Cardiac fibroblast (primary cell): ENCODE data around the gene BZW1.
A peak's percentile ranks its signal among the peaks of the same experiment; 100 is the strongest.

Source experiments
- DNase-seq, 2 donors: peaks; one replicate each; pipeline versions ENCODE4 v3.0.0 to v3.0.0-alpha.2; 2010; ENCODE audit warnings: low read depth in 2 of 2
- H3K4me3 ChIP-seq, 2 donors: replicated peaks in 1 of 2; 1 replicate in 1 of 2; 2 replicates in 1 of 2; pipeline ENCODE4 v1.5.1; 2011; ENCODE audit warnings: low read depth in 2 of 2, low read length in 2 of 2, mild to moderate bottlenecking in 2 of 2, moderate library complexity in 1 of 2
- CTCF ChIP-seq: IDR thresholded peaks from one replicate; pipeline ENCODE4 v1.5.1; 2011; ENCODE audit warnings: low read depth, mild to moderate bottlenecking, low read length, inconsistent platforms

BZW1 gene

DNA sequence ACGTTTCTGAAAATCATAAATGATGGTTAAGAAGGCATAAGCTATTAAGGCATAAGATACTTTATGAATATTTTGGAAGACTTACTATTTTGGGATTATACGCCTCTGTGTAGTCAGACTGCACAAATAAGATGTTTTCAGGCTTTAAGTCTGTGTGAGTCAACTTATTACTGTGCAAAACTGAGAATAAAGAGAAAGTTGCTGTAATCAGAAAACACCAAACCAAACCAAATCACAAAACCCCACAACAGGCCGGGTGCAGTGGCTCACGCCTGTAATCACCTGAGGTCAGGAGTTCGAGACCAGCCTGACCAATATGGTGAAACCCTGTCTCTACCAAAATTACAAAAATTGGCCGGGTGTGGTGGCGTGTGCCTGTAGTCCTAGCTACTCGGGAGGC is 45.1 kb downstream of the BZW1 start:
- no peak overlapping the region for H3K4me3 ChIP-seq
- no peak for DNase-seq
- no peak for TF ChIP-seq CTCF

DNA sequence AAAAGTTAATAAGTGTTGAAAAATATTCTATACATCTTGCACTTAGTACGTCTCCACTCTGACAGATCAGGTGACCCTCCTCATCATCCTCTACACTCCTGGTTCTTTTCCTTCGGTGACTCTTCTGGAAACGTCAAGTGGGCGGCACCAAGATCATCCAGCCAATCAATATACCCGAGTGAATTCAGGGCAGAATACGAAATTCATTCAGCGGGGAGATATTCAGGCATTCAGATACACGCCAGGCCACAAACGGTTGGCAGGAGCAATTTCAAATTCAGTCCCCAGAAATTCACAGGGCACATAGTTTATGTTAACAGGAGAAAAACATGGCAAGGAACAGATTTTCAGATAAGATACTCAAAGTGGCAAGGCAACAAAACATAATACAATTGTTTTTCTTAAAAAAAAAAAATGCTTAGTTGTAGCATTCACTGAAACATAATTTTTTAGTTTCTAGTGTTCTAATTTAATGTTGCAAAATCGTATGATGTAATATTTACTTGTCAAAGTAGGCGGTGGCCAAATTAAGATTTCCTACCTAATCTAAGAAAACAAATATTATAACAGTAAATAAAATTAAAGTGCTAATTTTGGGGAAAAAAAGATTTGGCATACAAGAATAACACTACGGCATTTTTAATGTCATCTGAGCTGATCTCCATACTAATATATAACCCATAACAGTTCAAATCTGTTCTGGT is 48.5 kb downstream of the BZW1 start:
- no peak for TF ChIP-seq CTCF
- peak; percentile 48 to 74 for DNase-seq
- peak overlapping the region in 1 of 2 donors; percentile 13 for H3K4me3 ChIP-seq

- DNase-seq = no peak
- no peak for TF ChIP-seq CTCF
- H3K4me3 ChIP-seq = peak overlapping the region; percentile 93 to 99
Observed at GRCh38 chr2:200861617-200862155, 50.0 kb downstream of the BZW1 start.

DNA sequence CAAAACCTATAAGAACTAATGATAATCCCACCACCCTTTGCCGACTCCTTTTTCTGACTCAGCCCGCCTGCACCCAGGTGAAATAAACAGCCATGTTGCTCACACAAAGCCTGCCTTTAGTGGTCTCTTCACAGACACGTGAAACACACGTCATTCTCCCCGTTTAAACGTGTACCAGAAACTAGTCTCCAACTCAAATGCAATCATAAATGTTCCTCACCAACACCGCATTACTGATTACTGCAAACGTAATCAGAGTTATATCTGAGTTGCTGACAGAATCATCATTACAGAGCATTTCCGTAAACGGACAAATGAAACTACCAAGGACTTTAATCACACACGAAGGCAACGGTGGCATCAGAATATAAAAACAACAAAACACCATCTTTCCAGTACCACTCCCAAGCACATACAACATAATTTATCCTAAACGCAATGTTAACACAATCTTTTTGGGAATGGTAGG is 50.9 kb downstream of the BZW1 start:
- no peak for TF ChIP-seq CTCF
- peak; percentile 61 to 73 for DNase-seq
- H3K4me3 ChIP-seq = peak overlapping the region; percentile 93 to 99

DNA sequence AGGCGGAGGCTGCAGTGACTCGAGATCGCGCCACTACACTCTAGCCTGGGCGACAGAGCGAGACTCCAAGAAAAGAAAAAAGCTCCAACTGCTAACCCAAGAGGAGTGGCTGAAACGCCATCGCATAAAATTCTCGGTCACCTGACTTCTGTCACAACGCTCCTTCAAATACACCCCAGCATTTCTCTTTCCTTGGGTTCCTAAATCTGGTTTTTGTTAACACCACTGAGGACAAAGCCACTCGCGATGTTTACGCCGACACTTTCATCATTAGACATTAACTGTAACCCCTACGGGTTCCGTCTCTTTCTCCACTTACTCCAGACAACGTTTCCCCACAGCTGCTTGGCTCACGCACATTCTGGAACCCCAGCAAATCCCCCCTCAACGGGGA is 52.1 kb downstream of the BZW1 start:
- TF ChIP-seq CTCF = no peak
- DNase-seq = no peak

DNA sequence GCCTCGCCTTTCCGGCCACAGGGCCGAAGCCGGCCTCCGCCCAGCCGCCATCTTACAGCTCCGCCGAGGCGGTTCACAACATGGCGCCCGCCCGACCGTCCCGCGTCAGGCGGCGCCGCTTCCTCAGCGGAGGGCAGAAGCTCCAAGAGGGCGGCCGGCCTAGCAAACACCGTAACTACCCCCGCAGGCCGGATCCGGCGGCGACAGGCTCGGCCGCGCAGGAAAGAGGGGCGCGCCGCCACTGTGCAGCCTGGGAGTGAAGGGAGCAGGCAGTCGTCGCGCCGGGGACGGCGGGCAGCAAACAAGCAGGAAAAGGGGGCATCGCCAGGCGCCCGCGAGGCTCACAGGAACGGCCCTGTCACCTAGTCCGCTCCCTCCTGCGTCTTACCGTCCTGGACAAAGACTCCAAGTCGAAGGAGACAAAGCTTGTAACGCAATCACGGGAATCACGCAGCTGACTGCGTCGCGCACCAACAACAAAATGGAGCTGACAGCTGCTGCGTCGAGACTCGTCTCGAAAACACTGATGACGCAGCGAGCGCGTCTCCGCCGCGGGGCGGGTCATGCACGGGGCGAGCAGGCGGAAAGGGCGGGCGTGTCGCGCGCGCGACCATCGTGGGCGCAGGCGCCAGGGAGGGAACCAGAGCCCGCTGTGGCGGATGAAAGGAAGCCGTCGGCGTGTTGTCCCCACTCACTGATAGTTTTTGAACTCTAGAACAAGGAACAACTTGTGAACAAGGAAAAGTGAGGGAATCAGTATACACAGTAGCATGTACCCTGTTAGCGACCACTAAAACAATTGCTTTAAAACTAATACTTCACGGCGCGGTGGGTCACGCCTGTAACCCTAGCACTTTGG is 52.7 kb downstream of the BZW1 start, which contains the start of gene CLK1:
Gene CLK1, minus strand, starts transcription at position 483 of the 859 bp plus-strand sequence. CDS start 2,796 bp downstream, outside the sequence.
- peak; percentile 92 to 95 for DNase-seq
- peak within 1 kb of the TSS; percentile 93 to 99 for H3K4me3 ChIP-seq

More for the DNA sequence above, 52.1 kb downstream of the BZW1 start:
- H3K4me3 ChIP-seq = peak overlapping the region; percentile 93 to 99

More for the DNA sequence above, 52.7 kb downstream of the BZW1 start, which contains the start of gene CLK1:
- TF ChIP-seq CTCF = no peak
